GM21737 (cell line): ENCODE measurements around the gene DNAJB6.

Source experiments
- ATAC-seq: cut with Tn5 transposase; IDR thresholded peaks from one replicate; pipeline ENCODE4 v1.9.1; 2021; ENCODE audit warnings: mild to moderate bottlenecking, moderate library complexity; ENCODE audit not compliant: unreplicated experiment

DNAJB6 gene

DNA sequence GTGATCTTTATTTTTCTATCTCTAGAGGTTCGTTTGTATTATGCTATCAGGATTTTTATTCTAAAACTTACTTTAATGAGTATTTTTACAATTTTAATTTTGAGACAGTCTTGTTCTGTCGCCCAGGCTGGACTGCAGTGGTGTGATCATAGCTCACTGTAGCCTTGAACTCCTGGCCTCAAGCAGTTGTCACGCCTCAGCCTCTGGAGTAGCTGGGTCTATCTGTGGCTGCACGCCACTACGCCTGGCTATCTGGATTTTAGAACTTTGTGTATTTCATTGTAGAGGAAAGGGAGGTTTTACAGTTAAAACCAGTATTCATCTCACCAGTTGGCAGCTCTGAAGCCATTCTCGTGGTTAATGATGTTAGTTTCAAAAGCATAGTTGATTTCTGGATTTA lies 25.9 kb downstream of the DNAJB6 start:
- ATAC-seq = no peak

DNA sequence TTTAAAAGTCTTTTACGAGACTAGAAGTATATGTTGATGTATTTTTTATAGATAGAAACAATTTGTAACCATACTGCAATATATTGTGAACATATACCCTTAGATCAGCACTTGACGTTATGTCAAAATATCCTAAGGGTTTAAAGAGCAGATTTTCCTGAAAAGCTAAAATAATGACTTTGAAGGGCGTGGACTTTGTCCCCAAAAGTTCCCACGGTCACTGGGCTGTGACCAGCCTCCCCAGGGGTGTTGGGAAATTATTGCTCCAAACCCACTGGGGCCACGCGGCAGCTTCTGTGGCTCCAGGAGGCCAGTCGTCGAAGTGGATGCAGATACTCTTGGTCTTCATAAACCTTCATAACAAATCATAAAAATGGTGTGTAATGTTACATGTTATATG lies 29.9 kb downstream of the DNAJB6 start:
- no peak for ATAC-seq

DNA sequence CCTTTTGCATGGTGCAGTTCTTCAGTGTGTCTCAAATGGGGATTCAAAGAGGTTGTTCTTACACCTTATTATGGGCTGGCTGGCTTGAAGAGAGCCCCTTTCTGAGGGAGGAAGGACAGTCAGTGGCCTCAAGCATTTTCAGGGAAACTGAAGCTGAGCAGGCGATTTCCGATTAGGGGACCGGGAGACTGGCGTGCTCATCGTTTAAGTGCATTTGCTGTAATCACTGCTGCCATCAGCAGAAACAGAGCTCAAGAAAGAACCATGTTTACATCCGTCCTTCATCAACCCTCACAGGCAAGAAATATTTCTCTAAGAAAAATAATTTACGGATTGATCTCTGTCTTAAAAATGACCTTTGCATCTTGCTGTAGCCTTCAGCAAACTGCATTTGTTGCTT lies 32.2 kb downstream of the DNAJB6 start:
- ATAC-seq = no peak

DNA sequence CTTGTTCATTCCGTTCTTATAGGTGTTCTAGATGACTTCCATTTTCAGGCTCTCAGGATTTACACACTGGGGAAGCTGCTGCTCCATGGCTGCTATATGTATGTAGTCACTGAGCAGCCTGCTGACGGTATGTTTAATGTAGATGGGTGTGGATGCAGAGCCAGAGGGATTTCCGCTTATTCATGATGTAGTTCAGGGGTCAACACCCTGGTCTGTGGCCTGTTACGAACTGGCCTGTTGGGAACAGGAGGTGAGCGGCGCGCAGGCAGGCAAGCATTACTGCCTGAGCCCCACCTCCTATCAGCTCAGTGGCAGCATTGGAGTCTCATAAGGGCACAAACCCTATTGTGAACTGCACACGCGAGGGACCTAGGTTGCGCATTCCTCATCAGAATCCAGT lies 33.9 kb downstream of the DNAJB6 start:
- no peak for ATAC-seq

DNA sequence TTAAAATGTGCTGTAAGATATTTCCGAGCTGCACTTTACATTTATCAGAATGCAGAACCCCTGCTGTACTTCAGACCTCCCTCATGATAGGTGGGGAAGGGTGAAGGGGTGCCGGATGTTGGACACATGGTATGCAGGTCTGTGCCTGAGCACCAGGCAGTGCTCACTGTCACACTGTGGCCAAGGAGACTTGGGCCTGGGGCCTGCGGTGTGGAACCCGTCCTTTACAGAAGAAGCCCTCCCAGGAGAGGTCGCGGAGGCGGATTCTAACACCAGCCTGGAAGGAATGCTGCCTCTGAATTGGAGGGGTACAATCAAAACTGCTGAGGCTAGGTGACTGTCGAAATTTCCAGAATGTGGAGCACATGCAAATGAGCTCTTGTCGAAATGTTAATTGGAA lies 34.5 kb downstream of the DNAJB6 start:
- no peak for ATAC-seq

DNA sequence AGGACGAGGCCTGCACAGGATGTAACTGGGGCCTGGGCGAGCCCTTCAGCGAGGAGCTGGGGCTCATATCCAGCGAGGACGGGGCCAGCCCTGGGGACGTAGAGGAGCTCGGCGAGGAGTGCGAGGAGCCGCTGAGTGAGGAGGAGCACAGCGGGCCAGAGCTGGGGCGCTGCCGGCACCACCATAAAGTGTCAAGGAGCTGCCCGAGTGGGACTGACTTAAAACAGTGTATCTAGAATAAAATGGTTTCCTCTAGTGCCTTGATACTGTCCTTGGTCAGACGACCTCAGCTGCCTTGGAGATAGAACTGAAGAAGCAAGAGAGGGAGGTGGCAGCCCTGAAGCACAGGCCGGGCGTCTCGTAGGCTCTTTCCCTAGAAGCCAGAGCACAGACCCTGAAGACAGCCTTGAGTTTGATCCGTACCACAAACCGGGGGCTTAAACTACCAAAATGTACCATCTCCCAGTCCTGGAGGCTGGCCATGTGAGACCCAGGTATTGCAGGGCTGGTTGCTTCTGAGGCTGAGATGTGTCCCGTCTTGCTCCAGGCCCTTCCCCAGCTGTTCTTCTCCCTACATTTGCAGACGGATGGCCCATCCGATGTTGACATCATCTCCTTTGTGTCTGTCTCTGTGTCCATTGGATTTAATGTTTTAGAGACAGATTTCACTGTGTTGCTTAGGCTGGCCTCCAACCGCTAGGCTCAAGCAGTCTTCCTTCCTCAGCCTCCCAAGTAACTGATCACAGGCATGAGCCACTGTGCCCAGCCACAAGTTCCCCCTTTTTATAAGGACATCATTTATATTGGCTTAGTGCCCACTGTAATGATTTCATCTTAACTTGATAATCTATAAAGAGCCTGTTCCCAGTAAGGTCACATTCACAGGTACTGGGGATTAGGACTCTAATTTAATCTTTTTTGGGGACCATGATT lies 35.8 kb downstream of the DNAJB6 start:
- ATAC-seq = no peak

DNA sequence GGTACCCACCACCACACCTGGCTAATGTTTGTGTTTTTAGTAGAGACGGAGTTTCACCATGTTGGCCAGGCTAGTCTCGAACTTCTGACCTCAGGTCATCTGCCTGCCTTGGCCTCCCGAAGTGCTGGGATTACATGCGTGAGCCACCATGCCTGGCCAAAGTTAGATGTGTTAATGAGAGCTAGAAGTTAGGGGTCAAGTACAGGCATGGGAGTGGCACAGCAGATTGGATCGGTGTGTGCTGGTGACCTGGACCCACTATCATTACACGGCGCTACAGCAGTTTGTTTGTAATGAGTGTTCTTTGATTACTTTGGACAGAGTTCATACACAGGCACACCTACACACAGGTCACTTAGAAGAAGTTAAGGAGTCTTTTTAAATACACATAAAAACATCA lies 36.7 kb downstream of the DNAJB6 start:
- ATAC-seq = no peak

DNA sequence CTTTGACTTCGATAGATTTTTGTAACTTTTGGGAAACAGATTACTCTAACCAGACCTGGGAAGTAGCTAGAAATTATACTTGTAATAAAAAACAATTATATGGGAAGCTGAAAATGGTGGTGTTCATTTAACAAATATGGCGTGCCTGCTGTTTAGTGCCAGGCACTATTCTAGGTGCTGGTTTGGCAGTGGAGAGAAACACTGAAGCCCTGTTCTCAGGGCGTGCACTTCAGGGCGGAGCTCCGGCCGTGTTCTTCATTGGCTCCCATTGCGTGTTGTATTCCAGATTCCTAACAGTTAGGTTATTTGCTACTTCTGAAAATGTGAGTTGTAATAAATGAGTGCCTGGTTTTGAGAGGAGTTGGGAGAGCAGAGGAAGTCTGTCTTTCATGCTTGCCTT lies 38.6 kb downstream of the DNAJB6 start:
- ATAC-seq = no peak

DNA sequence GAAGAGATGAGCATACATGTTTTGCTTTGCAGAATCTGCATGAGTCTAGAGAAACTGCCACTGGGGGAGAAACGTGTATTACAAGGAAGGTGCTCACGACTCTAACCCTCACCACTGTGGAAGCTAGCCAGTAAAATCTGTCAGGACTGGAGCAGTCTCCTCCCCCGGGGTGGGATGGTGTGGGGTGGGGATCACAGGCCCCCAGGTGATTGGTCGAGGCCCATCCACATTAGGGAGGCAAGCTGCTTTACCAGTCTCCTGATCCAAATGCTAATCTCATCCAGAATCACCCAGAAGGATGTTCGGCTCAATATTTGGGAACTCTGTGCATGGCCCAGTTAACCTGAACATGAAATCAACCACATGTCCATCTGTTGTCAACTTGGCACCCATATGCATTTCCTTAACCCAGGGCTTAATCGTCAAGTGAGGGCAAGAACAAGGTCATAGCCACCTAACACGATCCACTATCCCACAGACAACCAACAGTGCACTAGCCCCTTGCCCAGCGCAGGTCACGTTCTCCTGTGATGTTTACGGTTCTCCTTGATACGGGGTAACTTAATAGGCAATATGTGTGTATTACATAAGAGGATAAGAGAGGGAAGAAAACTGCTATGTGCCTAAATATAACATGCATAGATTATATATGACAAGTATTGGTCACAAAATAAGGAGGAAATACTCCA lies 40.8 kb downstream of the DNAJB6 start:
- no peak for ATAC-seq

DNA sequence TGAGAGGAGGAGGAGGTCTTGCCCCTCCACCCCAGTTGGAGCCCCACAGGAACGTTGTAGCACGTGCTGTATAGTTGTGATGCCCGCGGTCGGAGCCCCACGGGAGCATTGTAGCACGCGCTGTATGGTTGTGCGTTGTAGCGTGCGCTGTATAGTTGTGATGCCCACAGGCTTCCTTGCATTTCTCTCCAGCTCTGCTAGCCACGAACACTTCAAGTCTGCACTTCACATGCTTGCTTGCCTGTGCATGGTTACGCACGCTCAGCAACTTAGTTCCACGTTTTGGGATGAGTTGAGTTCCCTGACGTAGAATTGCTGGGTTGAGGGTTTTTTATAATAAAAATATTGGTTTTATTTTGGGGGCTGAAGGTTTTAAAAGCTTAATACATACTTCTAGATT lies 41.6 kb downstream of the DNAJB6 start:
- no peak for ATAC-seq

DNA sequence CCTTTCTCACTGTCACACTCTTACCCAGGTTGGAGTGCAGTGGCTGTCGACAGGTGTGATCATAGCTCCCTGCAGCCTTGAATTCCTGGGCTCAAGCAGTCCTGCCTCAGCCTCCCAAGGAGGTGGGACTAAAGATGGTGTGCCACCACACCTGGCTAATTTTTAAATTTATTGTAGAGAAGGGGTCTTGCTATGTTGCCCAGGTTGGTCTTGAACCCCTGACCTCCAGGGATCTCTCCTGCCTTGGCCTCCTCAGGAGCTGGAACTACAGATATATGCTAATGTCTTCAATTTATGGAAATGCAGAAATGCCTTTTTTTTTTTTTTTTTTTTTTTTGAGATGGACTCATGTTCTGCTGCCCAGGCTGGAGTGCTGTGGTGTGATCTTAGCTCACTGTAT lies 42.7 kb downstream of the DNAJB6 start:
- ATAC-seq = no peak

DNA sequence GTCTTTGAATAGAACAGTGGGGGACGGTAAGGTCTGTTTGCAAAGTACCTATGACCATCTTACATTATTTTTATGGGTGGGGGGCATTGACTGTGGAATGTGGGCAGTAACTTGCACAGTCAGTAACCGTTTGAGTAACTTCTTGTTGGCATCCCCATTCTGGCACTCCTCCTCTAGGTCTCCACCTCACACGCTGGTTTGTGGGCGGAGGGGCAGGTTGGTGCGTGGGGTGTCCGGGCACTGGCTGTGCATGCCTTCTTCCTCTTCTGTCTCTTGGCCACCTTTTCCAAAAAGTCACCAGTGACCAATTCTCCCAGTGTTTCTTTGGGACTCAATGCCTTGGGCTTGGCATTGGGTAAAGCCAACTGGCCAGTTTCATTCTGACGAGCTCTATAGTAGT lies 43.6 kb downstream of the DNAJB6 start:
- ATAC-seq = no peak

DNA sequence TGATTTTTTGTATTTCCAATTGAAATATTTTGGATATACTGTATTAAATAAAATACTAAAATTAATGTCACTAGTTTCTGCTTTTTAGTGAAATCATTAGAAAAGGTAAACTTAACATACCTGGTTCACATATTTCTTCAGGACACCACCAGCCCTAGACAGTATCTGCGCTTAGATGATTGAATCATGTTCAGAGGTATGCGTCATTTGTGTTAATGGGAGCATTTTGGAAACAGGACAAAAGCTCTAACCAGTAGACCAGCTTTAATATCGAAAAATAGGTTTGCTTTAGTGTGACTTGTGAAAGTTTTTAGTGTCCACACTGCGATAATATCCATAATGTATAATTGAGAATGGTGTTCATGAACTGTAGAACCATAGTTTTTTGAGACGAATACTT lies 47.1 kb downstream of the DNAJB6 start:
- ATAC-seq = no peak

DNA sequence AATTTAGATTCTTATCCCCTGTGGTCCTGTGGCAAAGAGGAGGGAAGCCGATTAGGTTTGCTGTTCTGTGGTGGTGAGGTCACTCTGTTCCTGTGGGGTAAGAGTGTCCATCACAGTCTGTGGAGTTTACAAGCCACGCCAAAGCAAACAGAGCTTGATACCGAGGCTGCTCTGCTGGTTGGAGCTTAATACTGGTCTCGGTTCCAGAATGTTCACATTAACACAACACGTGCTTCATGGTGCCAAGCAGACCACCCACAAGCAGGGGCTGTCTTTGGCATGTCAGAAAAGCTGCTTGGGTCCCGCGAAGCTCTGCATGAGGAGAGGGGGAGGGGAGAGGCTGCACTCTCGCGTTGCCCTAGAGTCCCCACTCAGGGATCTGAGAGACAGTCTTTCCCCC lies 47.5 kb downstream of the DNAJB6 start:
- no peak for ATAC-seq

DNA sequence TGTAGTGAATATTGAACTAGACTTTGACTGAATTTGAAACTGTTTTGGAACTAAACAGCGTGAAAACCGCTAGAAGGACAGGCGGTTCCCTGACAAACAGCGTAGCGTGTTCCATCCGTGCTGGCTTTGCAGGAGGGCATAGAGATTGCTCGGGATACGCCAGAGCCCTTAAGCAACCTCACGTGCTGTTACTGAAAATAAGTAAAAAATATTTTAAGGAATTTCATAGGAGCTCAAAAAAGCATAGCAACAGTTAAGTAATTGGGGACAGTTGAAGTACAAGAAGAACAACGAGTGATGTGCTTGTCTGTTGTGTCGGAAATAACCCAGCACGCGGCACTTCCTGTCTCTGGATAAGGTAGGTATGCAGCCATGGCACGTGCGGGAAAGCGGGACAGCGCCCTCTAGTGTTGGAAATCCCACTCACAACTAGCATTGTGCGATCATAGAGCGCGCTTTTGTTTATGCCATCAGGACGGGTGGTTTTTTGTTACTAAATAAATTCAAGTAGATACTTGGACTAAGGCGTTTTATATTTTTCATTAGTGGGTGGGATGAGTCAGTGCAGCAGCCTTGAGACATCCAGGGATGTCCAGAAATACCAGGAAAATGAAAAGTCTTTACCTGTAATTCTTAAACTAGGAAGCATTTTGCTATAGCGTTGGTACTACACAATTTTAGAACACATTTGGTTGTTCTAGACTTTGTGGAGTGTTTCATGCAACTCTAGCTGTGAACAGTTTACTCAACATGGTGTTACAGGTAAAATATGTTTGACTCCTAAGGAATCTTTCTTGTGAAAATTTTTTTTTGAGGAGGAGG lies 50.4 kb downstream of the DNAJB6 start:
- peak; percentile 78 for ATAC-seq

DNA sequence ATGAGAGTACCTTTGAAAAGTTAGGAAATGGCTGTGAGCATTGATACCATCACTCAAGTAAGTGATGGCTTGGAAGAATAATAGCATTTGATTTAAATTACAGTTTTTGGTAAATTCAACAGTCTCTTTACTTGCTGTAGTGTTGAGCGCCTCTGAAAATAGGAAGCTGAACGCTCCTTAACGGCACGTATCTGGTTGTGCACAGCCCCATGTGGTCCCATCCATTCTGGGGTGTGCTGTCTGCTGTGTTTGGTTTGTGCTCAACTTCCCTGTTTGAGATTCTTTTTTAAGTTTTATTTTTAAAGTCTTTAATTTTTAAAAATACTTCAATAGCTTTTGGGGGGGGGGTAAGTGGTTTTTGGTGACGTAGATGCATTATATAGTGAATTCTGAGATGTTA lies 51.5 kb downstream of the DNAJB6 start:
- no peak for ATAC-seq

DNA sequence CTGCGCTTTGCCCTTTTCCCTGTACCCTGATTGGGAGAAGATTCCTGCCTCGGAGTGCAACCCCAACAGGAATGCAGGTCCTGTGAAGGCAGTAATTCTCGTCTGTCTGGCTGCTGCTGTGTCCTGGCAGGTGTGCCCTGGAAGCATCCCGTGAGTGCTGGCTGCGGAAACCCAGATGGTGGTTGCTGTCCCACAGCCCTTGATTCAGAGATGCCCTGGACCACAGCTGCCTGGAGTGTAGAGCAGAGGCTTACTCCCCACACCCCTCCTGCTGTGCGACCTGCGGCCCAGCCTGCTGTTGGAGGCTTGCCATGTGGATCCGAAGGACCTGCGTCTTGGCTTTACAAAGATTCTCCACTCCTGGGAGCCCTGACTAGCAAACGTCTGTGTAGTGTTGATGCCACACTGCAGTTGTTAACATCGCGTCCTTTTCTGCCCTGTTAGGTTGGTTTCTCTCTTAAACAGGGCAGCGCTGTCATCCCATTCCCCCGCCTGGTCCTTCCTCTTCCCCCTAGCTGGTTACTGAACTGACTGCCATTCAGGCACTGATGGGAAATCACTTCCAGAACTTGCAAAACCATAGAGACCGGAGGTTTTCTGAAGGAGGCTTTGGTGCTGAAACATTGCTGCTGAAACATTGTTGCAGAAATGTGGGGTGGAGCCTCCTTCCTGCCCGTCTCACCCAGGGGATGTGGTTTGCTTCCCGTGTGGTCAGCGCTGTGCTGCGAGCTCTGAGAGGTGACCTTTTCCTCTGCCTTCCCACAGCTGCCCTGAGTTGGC lies 53.3 kb downstream of the DNAJB6 start:
- no peak for ATAC-seq

DNA sequence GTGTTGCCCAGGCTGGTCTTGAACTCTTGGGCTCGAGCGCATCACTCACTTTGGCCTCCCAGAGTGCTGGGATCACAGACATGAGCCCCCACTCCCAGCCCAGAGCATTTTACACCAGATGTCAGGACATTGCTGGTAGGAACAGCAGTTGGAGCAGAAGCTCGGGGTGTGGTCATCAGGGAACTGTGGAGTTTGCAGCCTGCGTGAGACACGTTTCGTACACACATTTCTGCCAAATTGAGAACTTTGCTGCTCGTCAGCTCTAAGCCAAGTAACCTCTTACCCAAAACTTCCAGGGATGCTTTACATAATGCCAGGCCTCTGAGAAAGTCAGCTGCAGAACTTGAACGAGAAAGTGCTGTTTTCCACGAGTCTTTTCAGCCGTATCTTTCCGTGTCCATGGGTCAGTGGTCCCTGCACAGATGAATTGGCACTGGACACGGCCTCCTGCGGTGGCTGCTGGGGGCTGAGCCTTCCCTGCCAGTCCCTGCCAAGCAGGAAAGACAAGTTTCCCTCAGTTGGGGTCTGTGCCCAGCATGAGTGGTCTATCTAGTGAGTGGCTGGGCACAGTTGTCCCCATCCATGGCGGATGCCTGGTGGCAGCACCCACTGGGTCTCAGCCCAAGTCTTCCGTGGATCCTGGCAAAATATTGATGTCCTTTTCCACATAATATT lies 54.4 kb downstream of the DNAJB6 start:
- ATAC-seq = no peak

DNA sequence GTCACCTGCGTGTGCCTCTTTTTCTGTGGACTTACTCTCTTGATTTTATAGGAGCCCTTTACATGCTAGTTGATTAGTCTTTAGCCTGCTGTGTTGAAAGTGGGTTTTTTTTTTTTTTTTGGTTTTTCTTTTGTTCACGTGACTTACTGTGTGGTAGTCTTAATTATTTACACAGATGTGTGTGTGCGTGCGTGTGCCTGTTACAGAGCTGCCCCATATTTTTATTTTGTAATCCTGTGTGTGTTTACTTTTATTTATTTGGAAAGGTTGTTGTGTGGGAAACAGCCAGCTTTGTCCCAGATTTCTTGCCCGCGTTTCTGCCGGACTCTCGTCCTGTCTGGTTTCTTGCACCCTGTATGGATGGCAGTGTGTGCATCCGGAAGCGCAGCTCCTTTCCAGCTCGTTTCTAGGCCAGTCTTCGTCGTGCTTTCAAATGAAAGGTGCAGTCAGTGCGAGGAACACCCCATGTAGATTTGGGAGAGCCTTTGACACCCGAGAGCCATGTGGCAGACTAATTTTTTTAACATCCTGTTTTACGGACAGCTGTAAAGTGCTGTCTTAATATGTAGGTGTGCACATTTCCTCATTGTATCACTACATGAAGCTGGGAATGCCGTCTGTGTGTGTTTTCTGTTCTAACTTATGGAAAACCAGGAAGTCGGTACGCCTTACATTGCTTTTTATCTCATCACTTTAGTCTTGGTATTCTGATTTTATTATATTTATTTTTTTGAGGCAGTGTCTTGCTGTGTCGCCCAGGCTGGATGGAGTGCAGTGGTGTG lies 55.6 kb downstream of the DNAJB6 start:
- ATAC-seq = no peak
